ENCODE results near the gene EFNA5.
"Not testable (repeated sequence)": the region's sequence is repeated elsewhere in the genome, so short reads cannot be mapped to it uniquely, and the experiment has no call there.

Gene EFNA5

DNA sequence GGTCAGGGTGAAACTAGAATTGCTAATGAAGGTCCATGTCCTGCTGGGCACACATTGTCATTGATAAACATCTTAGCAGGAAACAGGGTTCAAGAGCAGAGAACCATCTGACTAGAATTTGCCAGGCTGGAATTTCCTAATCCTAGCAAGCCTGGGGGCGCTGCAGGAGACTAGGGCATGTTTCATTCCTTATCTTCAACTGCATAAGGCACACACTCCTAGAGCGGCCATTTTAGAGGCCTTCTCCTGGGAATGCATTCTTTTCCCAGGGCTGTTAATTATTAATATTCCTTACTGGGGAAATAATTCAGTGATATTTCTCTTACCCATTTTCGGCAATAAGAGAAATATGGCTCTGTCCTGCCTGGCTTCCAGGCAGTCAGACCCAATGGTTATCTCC lies 324.2 kb downstream of the EFNA5 start:
- not testable (repeated sequence) for H3K4me3 ChIP-seq (ENCODE audit: low read length); DNase-seq (ENCODE audit: low read depth, low spot score)

DNA sequence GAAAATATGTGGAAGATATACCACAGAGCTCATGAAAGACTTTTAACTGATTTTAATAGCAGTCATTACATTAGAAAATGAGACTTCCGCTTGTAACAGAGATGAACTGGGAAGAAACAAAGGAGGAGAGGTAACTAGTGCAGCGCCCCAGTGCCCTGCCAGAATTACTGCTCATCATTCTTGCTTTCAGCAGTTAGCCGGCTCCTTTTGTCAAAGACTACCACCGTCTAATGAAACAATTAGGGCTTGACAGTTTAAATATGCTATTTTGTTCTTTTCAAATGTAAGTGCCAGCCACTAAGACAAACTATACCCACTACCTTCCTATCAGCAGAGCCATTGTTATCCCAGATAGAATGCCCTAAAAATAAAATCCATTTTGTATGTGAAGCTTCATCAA lies 328.4 kb downstream of the EFNA5 start:
- no peak overlapping the region for H3K4me3 ChIP-seq (ENCODE audit: low read length)
- DNase-seq (ENCODE audit: low read depth, low spot score), result no peak

DNA sequence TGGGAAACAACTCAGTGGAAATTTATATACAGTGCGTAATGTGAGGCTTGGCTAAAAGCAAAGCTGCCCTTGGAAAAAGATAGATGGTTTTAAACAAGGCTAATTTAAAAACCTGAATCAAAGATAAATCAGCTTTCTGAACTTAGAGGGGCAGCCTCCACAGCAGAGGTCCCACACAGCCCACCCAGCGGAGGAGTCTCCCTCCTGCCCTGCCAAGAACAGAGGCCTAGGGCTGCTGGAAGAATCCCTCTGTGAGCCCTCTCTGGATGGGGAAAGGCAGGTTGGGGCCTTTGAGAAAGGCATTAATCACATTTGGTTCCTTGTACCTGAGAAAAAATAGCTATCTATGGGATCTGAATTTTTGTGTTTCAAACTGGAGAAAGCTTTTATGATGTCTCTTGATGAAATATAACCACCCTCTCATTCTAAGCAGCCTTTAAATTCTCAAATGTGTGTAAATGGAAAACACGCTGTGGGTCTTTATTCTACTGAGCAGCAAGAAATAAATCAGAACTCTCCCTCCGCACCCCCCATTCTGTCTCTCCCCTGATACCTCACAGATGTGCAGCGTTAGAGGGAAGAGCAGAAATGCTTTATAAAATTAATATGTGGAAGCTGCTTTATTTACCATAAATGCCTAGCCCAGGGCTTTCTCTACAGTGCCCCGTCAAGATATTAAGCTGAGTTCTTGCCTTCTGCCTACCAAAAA lies 329.2 kb downstream of the EFNA5 start:
- no peak for DNase-seq (ENCODE audit: low read depth, low spot score)

DNA sequence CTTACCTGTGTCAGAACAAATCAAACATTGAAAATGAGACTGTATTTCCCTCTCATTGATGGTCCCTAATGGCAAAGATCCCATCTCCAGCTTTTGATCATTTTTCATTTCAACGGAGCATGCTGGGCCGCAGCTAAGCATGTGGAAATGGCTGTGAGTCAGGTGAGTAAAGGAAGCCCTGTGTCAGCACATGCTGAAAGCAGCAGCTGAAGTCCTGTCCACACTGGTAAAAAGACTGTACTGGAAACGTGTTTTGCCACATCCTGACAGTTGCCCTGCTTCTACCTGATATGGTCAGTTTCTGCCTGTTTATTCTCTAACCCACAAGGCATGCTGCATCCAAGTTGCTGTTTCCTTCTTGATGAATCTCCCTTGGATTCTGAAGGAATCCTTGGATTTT lies 330.1 kb downstream of the EFNA5 start:
- no peak for DNase-seq (ENCODE audit: low read depth, low spot score)
- H3K4me3 ChIP-seq (ENCODE audit: low read length), result no peak overlapping the region

More for the DNA sequence above, 329.2 kb downstream of the EFNA5 start:
- no peak overlapping the region for H3K4me3 ChIP-seq (ENCODE audit: low read length)

DNA sequence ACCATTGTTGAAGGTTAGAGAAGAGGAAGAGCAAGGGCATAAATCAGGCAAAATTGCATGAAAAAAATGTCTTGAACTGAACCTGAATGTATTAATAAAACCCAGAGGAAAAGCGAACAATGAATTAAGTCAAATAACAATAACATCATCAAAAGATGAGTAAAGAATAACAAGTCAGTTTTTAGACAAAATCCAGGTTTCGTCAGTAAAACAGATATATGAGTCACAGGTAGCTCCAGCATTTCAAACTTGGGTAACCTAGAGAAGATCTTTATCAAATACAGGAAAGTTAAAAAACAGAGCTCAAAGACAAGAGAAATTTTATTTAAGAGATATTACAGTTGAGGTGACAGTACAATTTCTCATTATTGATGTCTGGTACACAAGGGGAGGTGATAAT lies 332.4 kb downstream of the EFNA5 start:
- DNase-seq (ENCODE audit: low read depth, low spot score), result no peak

DNA sequence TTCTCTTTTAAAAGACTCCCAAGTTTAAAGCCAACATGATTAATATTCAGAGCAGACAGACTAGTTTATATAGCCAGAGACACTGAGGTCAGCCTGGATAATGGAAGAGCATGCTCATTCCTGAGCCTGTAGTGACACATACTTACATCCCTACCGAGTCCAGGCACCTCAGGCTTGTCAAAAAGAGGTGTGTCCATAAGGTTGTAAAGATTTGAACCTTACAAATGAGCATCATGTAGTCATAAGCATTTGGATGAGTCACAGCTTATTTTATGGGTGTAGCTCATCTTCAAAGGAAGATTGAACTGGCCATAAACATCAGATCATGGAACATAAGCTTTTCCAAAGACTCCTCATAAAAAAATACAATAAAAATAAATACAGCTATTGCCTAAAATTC lies 333.5 kb downstream of the EFNA5 start:
- H3K4me3 ChIP-seq (ENCODE audit: low read length), result no peak overlapping the region
- no peak for DNase-seq (ENCODE audit: low read depth, low spot score)

More for the DNA sequence above, 332.4 kb downstream of the EFNA5 start:
- no peak overlapping the region for H3K4me3 ChIP-seq (ENCODE audit: low read length)

DNA sequence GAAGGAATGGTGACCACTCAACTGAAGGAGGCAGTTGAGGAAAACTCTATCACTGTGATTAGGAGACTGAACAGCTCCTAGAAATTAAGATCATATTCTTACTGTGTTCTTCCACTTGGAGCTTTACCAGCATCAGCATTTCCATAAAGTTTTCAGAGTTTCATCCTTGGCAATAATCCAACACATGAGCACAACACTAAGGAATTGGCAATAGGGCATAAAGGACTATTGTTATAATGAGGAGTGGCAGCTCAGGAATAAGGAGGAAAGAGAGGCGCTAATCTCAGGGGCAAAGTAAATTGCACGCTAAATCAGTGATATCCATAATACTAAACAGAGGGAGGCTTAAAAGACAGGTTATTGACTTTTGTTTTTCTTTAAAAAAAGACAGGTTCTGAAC lies 338.9 kb downstream of the EFNA5 start:
- no peak for DNase-seq (ENCODE audit: low read depth, low spot score)
- no peak overlapping the region for H3K4me3 ChIP-seq (ENCODE audit: low read length)

DNA sequence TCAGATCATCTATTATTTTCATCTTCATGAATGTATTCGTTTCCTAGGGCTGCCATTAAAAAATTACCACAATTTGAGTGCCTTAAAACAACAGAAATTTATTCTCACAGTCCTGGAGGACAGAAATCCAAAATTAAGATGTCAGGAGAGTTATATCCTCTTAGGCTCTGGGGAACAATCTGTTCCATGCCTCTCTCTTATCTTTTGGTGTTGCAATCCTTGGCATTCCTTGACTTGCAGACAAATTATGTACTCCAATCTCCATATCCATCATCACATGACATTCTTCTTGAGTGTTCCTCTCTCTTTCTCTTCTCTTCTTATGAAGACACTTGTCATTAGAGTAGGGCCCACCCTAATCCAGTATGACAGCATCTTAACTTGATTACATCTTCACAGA lies 339.4 kb downstream of the EFNA5 start:
- no peak for DNase-seq (ENCODE audit: low read depth, low spot score)
- no peak overlapping the region for H3K4me3 ChIP-seq (ENCODE audit: low read length)

DNA sequence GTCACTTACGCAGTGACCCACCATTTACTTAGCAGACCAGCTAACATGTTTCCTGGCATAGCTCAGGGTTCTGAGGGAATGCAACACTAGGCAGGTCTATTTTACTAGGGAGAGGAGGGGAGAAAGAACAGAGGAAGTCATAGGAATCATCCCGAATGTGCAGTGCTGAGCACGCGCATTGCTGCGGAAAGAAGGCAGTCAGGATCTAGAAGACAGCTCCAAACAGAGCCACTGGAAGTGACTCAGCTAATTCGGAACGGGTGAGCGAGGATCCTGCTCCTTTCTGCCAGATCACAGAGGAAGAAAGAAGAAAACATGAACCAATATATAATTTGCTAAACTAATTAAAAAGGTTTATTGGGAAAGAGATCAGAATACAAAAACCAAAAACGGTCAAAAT lies 339.8 kb downstream of the EFNA5 start:
- no peak for DNase-seq (ENCODE audit: low read depth, low spot score)
- H3K4me3 ChIP-seq (ENCODE audit: low read length), result no peak overlapping the region

DNA sequence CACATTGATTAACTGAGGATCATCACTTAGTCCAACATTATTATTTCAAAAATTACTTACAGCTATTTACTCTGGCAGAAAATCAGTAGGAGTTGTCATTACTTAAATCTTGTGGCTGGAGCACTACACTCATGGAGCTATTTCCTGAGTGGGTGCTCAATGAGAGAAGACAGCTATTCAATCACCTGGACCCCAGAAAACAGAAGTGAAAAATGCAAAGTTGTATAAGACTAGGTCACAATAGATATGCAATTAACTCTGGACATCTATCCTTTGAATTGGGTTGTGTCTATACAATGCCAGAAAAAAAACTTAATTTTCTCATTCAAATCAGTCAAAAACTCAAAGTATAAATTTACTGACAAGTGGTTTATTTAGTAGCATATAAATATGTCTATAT lies 340.9 kb downstream of the EFNA5 start:
- DNase-seq (ENCODE audit: low read depth, low spot score), result no peak
- no peak overlapping the region for H3K4me3 ChIP-seq (ENCODE audit: low read length)

Measured in Jurkat, Clone E6-1 (cell line).